Uterus (tissue), 4 donors: ENCODE measurements around the gene RAD52. TPM values are rescaled to one million over a fixed set of nuclear protein-coding genes. Genes with fewer than 3 reads are reported as not detected.

ENCODE experiments used
- DNase-seq, 2 donors: peaks; one replicate each; pipeline ENCODE4 v3.0.0-alpha.2; 2019 to 2020
- H3K27ac ChIP-seq, 2 donors: fragments of 200-600 bp; sonication (generic); 1 replicate in 1 of 2; 2 replicates in 1 of 2; pipeline ENCODE4 v1.5.1; 2016 to 2018
- H3K27me3 ChIP-seq, 2 donors: fragments of 200-600 bp; sonication (generic); one replicate each; pipeline ENCODE4 v1.5.1; 2018 to 2019; ENCODE audit warnings: control low read depth in 1 of 2
- H3K36me3 ChIP-seq, 2 donors: fragments of 200-600 bp; sonication (generic); one replicate each; pipeline ENCODE4 v1.5.1; 2019; ENCODE audit warnings: control low read depth in 1 of 2
- H3K4me1 ChIP-seq, 2 donors: fragments of 200-600 bp; sonication (generic); one replicate each; pipeline ENCODE4 v1.5.1; 2018 to 2019; ENCODE audit warnings: control low read depth in 1 of 2
- H3K4me3 ChIP-seq, 2 donors: fragments of 200-600 bp; sonication (generic); 1 replicate in 1 of 2; 2 replicates in 1 of 2; pipeline ENCODE4 v1.5.1; 2018 to 2019; ENCODE audit warnings: mild to moderate bottlenecking in 1 of 2
- H3K9me3 ChIP-seq, 2 donors: fragments of 200-600 bp; sonication (generic); one replicate each; pipeline ENCODE4 v1.5.1; 2019; ENCODE audit warnings: control low read depth in 1 of 2
- CTCF ChIP-seq, 4 experiments: fragments of 200-600 bp in 2 of 4; fragments of 450-650 bp in 2 of 4; sonication (generic) in 2 of 4; IDR thresholded peaks; one replicate each; pipeline ENCODE4 v1.5.1; 2016 to 2019; ENCODE audit warnings: antibody characterized with exemption in 4 of 4, mild to moderate bottlenecking in 2 of 4, moderate library complexity in 1 of 4
- POLR2A ChIP-seq, 2 donors: fragments of 450-650 bp; IDR thresholded peaks; one replicate each; pipeline ENCODE4 v1.6.1; 2016; ENCODE audit warnings: antibody characterized with exemption in 2 of 2, mild to moderate bottlenecking in 1 of 2, moderate library complexity in 1 of 2
- intact Hi-C: fragments of 100-400 bp; cut with DNase I; formaldehyde crosslinking; loops from one replicate; pipeline ENCODE4 v1.15.1; 2023; ENCODE audit warnings: low total_unique reads
- total RNA-seq, 4 donors: library from RNA; depleted of rRNA in 3 of 4; stranded (reverse); fragments of >200 nt in 3 of 4; gene quantifications; one replicate each; pipeline versions ENCODE4 v1.1.0 to v1.2.4, GENCODE V29; 2014 to 2023
- donor health status: DM: yes; HTN: yes; CAD: no.

RAD52 gene
- total RNA-seq, 4 donors from 2014 or later = 2.4 to 47.4 (median 25.7) TPM

- peak overlapping the region; percentile 95 to 98 for H3K27ac ChIP-seq
- no peak for TF ChIP-seq POLR2A (IDR thresholded peaks at IDR 0.05)
- no peak for TF ChIP-seq CTCF (IDR thresholded peaks at IDR 0.05)
- H3K4me3 ChIP-seq = peak overlapping the region; percentile 74 to 89
- peaks cover 0 to 8% of the 10 kb centered on the region in 2 donors for H3K4me1 ChIP-seq
- intact Hi-C loops = no loop called here
- peak in 1 of 2 donors; percentile 52 for DNase-seq
- H3K9me3 ChIP-seq = no peaks in the 10 kb centered on the region
- no peaks in the 10 kb centered on the region for H3K27me3 ChIP-seq
- H3K36me3 ChIP-seq = no peaks in the 10 kb centered on the region
Observed at GRCh38 chr12:991350-992333, 42.1 kb upstream of the RAD52 start.

- intact Hi-C loops = no loop called here
- H3K27ac ChIP-seq = peak within 1 kb of the TSS; percentile 95 to 98
- H3K36me3 ChIP-seq = no peaks in the 10 kb centered on the region
- no peaks in the 10 kb centered on the region for H3K9me3 ChIP-seq
- H3K4me1 ChIP-seq = peaks cover 0 to 8% of the 10 kb centered on the region in 2 donors
- no peaks in the 10 kb centered on the region for H3K27me3 ChIP-seq
- peak; percentile 77 for TF ChIP-seq POLR2A (IDR thresholded peaks at IDR 0.05)
- peak in 1 of 4 experiments; percentile 22 for TF ChIP-seq CTCF (IDR thresholded peaks at IDR 0.05)
- peak; percentile 89 for DNase-seq
- peak within 1 kb of the TSS; percentile 74 to 89 for H3K4me3 ChIP-seq
Observed at GRCh38 chr12:990661-991349, 41.3 kb upstream of the RAD52 start, which contains the start of gene ERC1. Gene ERC1, plus strand, starts transcription at chr12:991223. Its CDS starts 36,681 bp downstream, at chr12:1027904.

DNA sequence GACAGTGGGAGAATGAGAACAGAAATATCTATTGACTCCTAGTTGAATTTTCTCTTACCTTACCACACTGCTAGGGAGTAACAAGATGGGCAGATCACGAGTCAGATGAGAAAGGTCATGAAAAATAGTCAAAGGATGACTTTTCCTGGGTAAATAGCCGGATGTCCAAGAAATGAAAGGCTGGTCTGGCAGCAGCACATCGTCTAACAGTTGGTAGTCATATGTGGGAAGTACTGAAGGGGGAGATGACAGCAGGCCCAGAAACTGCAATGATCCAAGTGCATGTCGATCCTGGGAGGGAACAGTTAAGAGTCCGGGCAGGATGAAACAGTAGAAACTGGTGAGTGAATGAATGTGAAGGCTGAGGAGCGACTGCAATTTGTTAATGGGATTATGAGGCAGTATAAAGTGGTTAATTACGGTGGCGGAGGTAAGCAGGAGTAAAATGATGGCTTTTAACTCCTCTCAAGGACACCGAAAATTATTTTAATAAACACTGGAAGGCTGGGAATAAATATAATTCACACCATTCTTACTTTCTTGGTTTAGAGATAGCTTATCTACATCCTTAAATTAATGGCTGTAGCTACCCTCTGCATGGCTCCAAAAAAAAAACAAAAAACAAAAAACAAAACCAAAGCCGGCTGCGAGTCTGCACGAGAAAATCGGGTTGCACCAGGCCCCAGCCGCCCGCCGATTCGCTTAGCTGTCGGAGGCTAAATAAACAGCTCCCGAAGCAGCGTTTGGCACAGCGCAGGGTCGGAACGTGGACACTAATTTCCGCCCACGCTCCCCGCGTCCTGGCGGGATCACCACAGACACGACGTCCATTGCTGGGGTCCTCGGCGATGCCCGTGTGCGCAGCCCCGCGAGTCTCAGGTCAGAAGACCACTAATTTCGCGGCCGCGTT, 40.5 kb upstream of the RAD52 start:
- intact Hi-C loops = no loop called here
- Histone ChIP-seq H3K9me3 (no peaks in the 10 kb centered on the region), H3K4me3 (peak overlapping the region; percentile 74 to 89), H3K27me3 (no peaks in the 10 kb centered on the region), H3K36me3 (no peaks in the 10 kb centered on the region), H3K27ac (peak overlapping the region; percentile 95 to 98), H3K4me1 (peaks cover 0 to 8% of the 10 kb centered on the region in 2 donors)
- no peak for TF ChIP-seq CTCF (IDR thresholded peaks at IDR 0.05)
- no peak for TF ChIP-seq POLR2A (IDR thresholded peaks at IDR 0.05)
- peak; percentile 67 to 70 for DNase-seq

DNA sequence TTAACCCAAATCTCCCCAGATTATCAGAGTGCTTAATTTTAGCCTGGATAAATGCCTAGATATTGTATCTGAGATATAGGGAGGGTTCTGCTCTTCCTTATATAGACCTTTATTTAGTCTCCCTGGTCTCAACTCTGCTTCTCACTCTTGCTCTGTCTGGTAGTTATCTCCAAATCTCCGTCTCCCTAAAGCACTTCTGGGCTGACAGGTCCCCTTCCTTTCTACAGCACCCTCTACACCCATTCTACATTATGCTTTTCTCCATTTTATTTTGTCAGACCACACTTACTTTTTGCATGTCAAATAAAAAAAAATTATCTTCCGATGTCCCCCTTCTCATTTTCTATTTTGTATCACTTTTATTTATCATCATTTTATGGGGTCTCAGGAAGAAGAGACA, 39.6 kb upstream of the RAD52 start:
- DNase-seq = no peak
- peaks cover 0 to 8% of the 10 kb centered on the region in 2 donors for H3K4me1 ChIP-seq
- peak overlapping the region; percentile 95 to 98 for H3K27ac ChIP-seq
- no peaks in the 10 kb centered on the region for H3K27me3 ChIP-seq
- no peak overlapping the region for H3K4me3 ChIP-seq
- intact Hi-C loops = no loop called here
- no peaks in the 10 kb centered on the region for H3K9me3 ChIP-seq
- H3K36me3 ChIP-seq = no peaks in the 10 kb centered on the region
- TF ChIP-seq POLR2A (IDR thresholded peaks at IDR 0.05) (no peak), CTCF (IDR thresholded peaks at IDR 0.05) (no peak)
